ENCODE data around the gene IL27RA. TPM values are rescaled to one million over a fixed set of nuclear protein-coding genes. Genes with fewer than 3 reads are reported as not detected.
"Not testable (repeated sequence)": the region's sequence is repeated elsewhere in the genome, so short reads cannot be mapped to it uniquely, and the experiment has no call there.

IL27RA gene
- total RNA-seq, 1 experiment from 2014 or later, result 20.7 TPM

- no peak for DNase-seq (ENCODE audit: low read depth)
Measured at GRCh38 chr19:14027856-14028450, 3.6 kb upstream of the IL27RA start, which contains the start of gene RLN3. RLN3 (plus strand) TSS chr19:14028148; CDS start chr19:14028205, 57 bp downstream.

- no peak for DNase-seq (ENCODE audit: low read depth)
Measured at GRCh38 chr19:14028901-14029300, 2.7 kb upstream of the IL27RA start.

- no peak for DNase-seq (ENCODE audit: low read depth)
Measured at GRCh38 chr19:14030997-14031718, 404 bp upstream of the IL27RA start.

GRCh38 chr19:14033946-14034345 lies 2.4 kb downstream of the IL27RA start:
- DNase-seq (ENCODE audit: low read depth), result no peak

- DNase-seq (ENCODE audit: low read depth), result not testable (repeated sequence)
Measured at GRCh38 chr19:14035159-14035558, 3.6 kb downstream of the IL27RA start.

- DNase-seq (ENCODE audit: low read depth), result no peak
Measured at GRCh38 chr19:14035706-14036105, 4.1 kb downstream of the IL27RA start.

- no peak for DNase-seq (ENCODE audit: low read depth)
Measured at GRCh38 chr19:14039181-14039580, 7.6 kb downstream of the IL27RA start.

- DNase-seq (ENCODE audit: low read depth), result peak; percentile 36
Measured at GRCh38 chr19:14042659-14043608, 11.4 kb downstream of the IL27RA start.

- not testable (repeated sequence) for DNase-seq (ENCODE audit: low read depth)
Measured at GRCh38 chr19:14047866-14048265, 16.3 kb downstream of the IL27RA start.

- DNase-seq (ENCODE audit: low read depth), result peak; percentile 54
Measured at GRCh38 chr19:14048443-14049153, 17.0 kb downstream of the IL27RA start.

- DNase-seq (ENCODE audit: low read depth), result no peak
Measured at GRCh38 chr19:14050512-14050911, 18.9 kb downstream of the IL27RA start.

- not testable (repeated sequence) for DNase-seq (ENCODE audit: low read depth)
Measured at GRCh38 chr19:14050961-14051360, 19.4 kb downstream of the IL27RA start.

- no peak for DNase-seq (ENCODE audit: low read depth)
Measured at GRCh38 chr19:14051980-14052379, 20.4 kb downstream of the IL27RA start.

- no peak for DNase-seq (ENCODE audit: low read depth)
Measured at GRCh38 chr19:14052470-14052869, 20.9 kb downstream of the IL27RA start.

- DNase-seq (ENCODE audit: low read depth), result no peak
Measured at GRCh38 chr19:14053032-14053431, 21.5 kb downstream of the IL27RA start.

GRCh38 chr19:14053500-14053899 lies 21.9 kb downstream of the IL27RA start:
- DNase-seq (ENCODE audit: low read depth), result no peak

GRCh38 chr19:14054099-14054498 lies 22.5 kb downstream of the IL27RA start:
- no peak for DNase-seq (ENCODE audit: low read depth)

GRCh38 chr19:14054721-14055120 lies 23.2 kb downstream of the IL27RA start:
- DNase-seq (ENCODE audit: low read depth), result no peak

- no peak for DNase-seq (ENCODE audit: low read depth)
Measured at GRCh38 chr19:14055396-14055795, 23.8 kb downstream of the IL27RA start.

GRCh38 chr19:14056069-14056666 lies 24.6 kb downstream of the IL27RA start:
- DNase-seq (ENCODE audit: low read depth), result no peak
